LNCAP (cell line): Measurements from ENCODE around the gene BCKDHB.

ENCODE experiments used
- CTCF ChIP-seq: fragments of 450-650 bp; IDR thresholded peaks from 2 replicates; pipeline ENCODE4 v1.5.1; 2017; ENCODE audit warnings: mild to moderate bottlenecking

Gene BCKDHB

GRCh38 chr6:80211286-80211685 lies 104.8 kb downstream of the BCKDHB start:
- no peak for TF ChIP-seq CTCF

- TF ChIP-seq CTCF: peak; percentile 67
Observed at GRCh38 chr6:80214436-80215022, 108.1 kb downstream of the BCKDHB start.

- TF ChIP-seq CTCF: no peak
Observed at GRCh38 chr6:80215063-80215462, 108.6 kb downstream of the BCKDHB start.

GRCh38 chr6:80217794-80218193 lies 111.3 kb downstream of the BCKDHB start:
- no peak for TF ChIP-seq CTCF

- no peak for TF ChIP-seq CTCF
Observed at GRCh38 chr6:80223743-80224212, 117.3 kb downstream of the BCKDHB start.

GRCh38 chr6:80226151-80226550 lies 119.7 kb downstream of the BCKDHB start:
- no peak for TF ChIP-seq CTCF

- TF ChIP-seq CTCF: no peak
Observed at GRCh38 chr6:80226699-80227098, 120.2 kb downstream of the BCKDHB start.
